Stimulated activated CD4-positive, alpha-beta T cell treated with anti-CD3 and anti-CD28 coated beads, TNF-alpha, amount 100 ng/mL, for 4 hours (primary cell): ENCODE data around the gene TYW1B.
"Not testable (repeated sequence)": the region's sequence is repeated elsewhere in the genome, so short reads cannot be mapped to it uniquely, and the experiment has no call there.

Experiments
- DNase-seq, 3 experiments: peaks; one replicate each; pipeline ENCODE4 v3.0.0-alpha.2; 2020; ENCODE audit warnings: low read depth in 3 of 3

Gene TYW1B

DNA sequence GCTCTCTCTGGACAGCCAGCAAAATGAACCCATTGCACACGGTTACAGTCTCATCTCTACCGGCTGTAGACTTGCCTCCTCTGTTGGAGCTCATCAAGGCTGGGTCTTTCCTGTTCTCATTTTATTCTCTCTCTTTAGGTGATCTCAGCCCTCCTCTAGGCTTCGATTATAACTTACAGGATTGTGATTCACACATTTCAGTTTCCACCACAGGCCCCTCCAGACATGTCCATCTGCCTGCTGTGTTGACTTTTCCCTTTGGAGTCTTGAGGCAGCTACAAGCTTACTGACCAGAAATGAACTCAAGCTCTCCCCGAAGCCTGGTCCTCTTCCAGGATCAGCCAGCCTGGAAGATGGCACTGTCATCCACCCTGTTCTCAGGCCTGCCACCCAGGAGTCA is 268.5 kb downstream of the TYW1B start:
- DNase-seq = not testable (repeated sequence)

DNA sequence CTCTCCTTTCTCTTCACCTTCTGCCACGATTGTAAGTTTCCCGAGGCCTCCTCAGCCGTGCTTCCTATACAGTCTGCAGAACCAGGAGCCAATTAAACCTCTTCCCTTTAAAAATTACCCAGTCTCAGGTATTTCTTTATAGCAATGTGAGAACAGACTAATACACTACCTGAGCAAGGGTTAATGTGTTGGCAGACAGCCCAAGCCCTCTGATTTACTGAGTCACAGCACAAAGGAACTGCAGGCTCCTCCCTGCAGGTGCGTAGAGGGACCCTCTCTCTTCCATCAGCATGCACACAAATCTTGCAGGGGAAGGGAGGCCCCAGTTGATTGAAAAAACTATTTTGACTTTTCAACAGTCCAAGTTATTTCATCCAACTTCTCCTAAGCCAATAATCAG is 271.3 kb downstream of the TYW1B start:
- DNase-seq = not testable (repeated sequence)

DNA sequence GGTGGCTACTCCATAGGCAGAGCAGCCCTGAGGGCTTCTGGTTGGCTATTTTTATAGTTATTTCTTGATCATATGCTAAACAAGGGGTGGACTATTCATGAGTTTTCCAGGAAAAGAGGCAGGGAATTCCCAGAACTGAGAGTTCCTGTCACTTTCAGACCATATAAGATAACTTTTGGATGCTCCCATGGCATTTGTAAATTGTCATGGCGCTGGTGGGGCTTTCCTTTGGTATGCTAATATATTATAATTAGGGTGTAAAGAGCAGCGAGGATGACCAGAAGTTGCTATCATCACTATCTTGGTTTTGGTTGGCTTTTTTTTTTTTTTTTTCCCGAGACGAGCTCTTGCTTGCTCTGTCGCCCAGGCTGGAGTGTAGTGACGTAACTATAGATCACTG is 272.8 kb downstream of the TYW1B start:
- not testable (repeated sequence) for DNase-seq

DNA sequence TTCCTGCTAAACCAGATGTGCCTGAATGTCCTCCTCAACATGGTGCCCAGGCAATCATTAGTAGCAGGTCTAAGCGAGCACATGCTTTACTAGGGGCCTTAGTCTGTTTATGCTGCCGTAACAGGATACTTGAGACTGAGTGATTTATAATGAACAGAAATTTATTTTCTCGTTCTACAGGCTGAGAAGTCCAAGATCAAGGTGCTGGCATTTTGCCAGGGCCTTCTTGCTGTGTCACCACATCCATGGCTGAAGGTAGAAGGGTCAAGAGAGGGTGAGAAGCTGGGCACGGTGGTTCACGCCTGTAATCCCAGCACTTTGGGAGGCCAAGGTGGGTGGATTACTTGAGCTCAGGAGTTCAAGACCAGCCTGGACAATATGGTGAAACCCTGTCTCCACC is 273.6 kb downstream of the TYW1B start:
- DNase-seq = not testable (repeated sequence)

DNA sequence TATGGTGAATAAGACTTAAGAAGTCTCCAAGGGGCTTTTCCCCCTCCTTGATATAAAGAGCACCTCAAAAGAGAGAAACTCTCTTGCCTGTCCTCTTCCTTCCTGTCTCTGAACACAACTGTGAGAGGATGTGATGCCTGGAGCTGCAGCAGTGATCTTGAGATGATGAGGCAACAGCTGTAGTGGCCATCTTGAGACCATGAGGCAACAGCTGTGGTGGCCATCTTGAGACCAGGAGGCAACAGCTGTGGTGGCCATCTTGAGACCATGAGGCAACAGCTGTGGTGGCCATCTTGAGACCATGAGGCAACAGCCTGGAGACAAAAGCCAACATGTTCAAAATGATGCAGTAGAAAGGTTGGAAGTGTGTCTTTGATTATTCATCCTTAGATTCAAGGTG is 277.5 kb downstream of the TYW1B start:
- DNase-seq = not testable (repeated sequence)

DNA sequence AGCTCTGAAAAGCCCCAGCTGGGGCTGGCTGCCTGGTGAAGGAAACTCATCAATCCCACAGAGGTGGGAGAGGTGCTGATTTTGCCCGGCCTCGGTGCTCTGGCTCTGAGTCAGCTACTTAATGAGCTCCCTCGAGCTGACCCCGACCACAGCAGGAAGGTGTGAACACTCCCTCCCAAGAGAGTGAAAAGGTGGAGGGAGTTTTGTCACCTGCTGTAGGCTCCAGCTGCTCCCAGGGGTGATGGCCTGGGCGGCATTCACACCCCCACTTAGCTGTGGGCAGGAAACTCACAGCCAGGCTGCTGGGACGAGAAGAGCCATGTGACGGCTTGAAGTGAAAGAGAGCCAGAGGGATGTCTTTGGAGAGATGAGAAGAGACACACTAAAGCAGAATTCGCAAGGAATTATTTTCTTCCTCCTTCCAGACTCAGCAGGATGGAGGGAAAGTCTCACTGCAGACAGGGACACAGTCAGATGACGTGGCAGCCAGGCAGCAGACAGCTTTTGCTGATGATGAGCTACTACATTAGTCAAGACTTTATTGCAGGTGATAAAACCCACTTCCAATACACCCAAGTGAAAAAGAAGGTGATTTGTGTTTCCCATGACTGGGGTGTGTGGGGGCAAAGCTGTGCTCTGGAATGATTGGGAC is 281.3 kb downstream of the TYW1B start:
- not testable (repeated sequence) for DNase-seq

DNA sequence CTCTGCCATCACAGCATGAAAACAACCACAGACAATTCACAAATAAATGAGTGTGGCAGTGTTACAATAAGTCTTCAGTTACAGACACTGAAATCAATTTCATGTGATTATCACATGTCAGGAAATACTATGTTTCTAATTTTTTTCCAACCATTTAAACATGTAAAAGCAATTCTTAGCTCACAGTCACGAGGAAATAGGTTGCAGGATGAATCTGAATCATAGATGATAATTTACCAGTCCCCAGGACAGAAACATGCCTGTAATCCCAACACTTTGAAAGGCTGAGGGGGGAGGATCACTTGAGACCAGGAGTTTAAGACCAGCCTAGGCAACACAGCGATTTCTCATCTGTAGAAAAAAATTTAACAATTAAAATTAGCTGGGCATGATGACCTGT is 283.5 kb downstream of the TYW1B start:
- DNase-seq = not testable (repeated sequence)

DNA sequence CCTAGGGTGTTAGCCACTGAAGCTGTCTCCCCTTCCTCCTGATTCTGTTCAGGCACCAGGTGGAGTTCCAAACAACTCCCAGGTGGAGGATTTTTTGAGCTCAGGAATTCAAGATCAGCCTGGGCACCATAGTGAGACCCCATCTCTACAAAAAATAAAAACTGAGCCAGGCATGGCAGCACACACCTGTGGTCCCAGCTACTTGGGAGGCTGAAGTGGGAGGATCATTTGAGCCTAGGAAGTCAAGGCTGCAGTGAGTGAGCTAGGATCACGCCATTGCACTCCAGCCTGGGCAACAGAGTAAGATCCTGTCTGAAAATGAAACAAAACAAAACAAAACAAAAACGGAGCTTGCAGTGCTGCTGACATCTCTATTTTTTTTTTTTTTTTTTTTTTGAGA is 287.1 kb downstream of the TYW1B start:
- no peak for DNase-seq

DNA sequence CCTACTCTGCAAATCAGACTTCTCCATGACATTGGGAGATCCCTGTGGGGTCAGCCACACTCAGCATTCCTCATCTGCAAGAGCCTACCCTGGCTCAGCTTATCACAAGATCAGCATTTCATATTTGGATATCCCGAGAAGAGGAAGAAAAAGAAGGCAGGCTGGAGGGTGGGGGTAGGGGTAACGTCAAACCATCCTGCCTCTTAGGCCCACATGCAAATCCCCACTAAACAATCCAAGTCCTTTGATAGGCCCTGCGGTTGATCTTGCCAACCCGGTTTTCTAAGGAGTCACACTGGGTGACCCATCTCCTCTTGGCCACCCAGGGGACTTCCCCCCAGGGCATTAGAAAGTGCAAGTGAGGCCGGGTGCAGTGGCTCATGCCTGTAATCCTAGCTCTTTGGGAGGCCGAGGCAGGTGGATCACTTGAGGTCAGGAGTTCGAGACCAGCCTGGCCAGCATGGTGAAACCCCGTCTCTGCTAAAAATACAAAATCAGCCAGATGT is 287.8 kb downstream of the TYW1B start:
- DNase-seq = no peak

DNA sequence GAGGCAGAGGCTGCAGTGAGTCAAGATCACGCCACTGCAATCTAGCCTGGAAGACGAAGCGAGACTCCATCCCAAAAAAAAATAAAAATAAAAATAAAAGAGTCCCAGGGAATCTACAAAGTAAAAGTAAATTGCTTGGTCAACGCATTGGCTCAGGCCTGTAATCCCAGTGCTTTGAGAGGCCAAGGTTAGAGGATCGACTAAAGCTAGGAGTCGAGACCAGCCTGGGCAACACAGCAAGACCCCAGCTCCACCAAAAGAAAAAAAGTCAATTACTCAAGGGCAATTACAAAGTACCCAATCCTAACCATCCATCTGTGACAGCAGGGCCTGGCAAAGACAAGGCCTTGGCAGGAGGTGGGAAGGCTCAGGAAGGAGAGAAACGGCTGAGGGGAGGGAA is 288.3 kb downstream of the TYW1B start:
- DNase-seq = no peak

DNA sequence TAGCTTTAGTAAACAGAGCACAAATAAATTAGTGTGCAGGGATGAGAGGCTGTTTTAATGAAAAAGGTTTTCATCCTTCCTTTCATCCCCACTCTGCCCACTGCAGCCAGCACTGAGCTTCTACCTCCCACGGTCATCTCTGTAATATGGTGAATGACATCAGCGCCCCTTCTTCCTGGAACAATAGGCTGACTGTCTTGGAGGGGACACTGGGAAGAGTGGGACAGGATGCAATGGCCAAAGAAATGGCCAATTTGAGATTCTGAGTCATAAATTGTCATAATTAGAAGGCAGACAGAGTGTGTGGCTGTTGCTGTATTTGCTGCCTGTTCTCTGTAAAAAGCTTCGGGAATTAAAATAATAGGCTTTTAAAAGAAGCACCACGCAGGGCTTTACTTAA is 289.1 kb downstream of the TYW1B start:
- DNase-seq = no peak

DNA sequence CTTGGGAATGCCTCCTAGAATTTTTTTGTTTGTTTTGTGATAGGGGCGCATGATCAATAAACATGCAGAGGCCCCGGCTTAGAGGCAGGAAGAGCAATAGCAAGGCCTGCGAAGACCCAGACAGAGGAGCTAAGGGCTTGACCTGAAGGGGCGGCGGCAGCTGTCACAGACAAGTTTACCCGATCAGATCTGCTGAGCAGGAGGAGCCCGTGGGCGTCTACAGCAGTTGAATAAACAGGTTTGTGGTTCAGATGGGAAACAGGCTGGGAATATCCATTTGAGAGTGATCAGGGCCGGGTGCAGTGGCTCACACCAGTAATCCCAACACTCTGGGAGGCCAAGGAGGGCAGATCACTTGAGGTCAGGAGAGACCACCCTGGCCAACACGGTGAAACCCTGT is 289.9 kb downstream of the TYW1B start:
- DNase-seq = no peak

DNA sequence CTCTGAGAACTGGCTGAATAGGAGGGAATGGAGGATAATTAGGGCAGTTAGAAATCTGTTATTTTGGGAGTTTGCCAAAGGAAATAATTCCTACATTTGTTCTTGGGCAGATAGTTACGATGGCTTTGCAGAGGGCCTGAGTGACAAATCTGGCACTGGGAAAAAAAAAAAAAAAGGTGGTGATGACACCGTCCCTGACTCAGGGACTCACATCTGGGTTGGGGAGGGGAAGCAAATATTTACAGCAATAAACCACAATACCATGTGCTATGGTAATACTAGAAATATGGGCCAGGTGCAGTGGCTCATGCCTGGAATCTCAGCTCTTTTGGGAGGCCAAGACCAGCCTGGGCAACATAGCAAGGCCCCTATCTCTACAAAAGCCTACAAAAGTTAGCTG is 292.0 kb downstream of the TYW1B start:
- not testable (repeated sequence) for DNase-seq

DNA sequence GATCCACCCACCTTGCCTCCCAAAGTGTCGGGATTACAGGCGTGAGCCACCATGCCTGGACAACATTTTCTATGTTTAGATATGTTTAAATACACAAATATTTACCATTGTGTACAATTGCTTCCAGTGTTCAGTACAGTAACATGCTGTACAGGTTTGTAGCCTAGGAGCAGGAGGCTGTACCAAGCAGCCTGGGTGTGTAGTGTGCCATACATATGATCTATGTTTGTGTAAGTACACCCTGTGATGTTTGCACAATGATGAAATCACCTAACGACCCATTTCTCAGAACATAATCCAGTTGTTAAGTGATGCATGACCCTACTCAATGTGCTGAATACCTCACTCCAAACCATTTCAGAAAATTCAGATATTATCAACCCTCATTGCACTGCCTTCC is 297.0 kb downstream of the TYW1B start:
- not testable (repeated sequence) for DNase-seq
